ENCODE data around the gene TMEM87B. TPM values are rescaled to one million over a fixed set of nuclear protein-coding genes. Genes with fewer than 3 reads are reported as not detected.

Gene TMEM87B
- total RNA-seq, 1 donor from 2014 or later, result 5.7 TPM

DNA sequence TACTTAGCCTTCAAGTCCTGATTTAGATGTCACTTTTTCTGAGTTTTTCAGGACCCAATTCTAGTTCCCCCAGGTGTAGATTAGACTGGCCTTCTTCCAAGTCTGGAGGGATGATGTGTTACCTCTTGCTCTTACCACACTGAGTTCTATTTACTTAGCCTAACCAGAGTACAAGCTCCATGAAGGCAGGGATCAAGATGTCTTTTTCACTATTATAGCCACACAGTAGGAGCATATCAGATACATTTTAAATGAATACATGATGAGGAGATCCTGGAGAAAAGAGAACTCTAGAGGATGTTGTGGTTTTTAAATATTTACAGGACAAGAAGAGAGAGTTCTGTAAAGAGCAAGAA lies 30.3 kb downstream of the TMEM87B start:
- TF ChIP-seq CTCF (IDR thresholded peaks at IDR 0.05; ENCODE audit: borderline replicate concordance), result no peak
- no peaks in the 10 kb centered on the region for H3K27me3 ChIP-seq (ENCODE audit: low read depth)
- intact Hi-C loops (cut with micrococcal nuclease), result no loop called here
- no peak overlapping the region for H3K4me3 ChIP-seq
- no peaks in the 10 kb centered on the region for H3K4me1 ChIP-seq
- no peak for DNase-seq
- H3K9me3 ChIP-seq (replicated peaks), result no peaks in the 10 kb centered on the region
- H3K36me3 ChIP-seq, result peaks cover 88% of the 10 kb centered on the region
- no peak overlapping the region for H3K27ac ChIP-seq (replicated peaks)

DNA sequence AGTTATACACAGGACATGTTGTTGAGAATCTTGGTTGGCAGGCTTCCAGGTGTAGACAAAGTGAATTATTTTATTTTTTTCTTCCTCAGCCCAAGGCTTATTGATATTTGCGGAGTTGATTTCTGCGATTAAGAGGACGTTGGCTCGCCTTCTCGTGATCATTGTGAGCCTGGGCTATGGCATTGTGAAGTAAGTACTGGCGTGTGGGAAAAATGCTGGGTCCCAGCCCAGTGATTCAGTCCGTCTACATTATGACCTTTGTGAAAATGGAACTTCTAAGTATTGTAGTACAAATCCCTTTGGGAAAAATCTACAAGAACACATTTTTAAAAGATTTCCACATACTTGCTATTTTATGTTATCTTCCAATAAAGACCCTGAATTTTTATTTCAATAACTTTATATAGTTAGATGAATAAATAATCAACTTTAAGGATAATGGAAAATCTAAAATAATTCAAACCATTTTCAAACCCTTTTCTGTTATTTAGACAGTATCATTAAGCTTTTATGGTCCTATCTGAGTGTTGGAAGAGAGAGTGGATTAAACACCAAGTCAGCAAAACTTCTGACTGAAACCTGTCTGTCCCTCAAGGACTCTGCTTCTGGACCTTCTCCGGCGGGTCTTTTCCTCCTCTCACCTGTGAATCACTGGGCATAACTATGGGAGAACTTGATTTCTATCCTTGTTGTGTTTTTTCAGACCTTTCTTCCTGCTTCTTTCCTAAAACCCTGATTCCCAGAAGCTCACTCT lies 31.0 kb downstream of the TMEM87B start:
- H3K36me3 ChIP-seq, result peaks cover 92% of the 10 kb centered on the region
- no peak overlapping the region for H3K4me3 ChIP-seq
- no peaks in the 10 kb centered on the region for H3K4me1 ChIP-seq
- no peaks in the 10 kb centered on the region for H3K9me3 ChIP-seq (replicated peaks)
- no peak overlapping the region for H3K27ac ChIP-seq (replicated peaks)
- intact Hi-C loops (cut with micrococcal nuclease), result no loop called here
- H3K27me3 ChIP-seq (ENCODE audit: low read depth), result no peaks in the 10 kb centered on the region
- TF ChIP-seq CTCF (IDR thresholded peaks at IDR 0.05; ENCODE audit: borderline replicate concordance), result no peak
- DNase-seq, result no peak

DNA sequence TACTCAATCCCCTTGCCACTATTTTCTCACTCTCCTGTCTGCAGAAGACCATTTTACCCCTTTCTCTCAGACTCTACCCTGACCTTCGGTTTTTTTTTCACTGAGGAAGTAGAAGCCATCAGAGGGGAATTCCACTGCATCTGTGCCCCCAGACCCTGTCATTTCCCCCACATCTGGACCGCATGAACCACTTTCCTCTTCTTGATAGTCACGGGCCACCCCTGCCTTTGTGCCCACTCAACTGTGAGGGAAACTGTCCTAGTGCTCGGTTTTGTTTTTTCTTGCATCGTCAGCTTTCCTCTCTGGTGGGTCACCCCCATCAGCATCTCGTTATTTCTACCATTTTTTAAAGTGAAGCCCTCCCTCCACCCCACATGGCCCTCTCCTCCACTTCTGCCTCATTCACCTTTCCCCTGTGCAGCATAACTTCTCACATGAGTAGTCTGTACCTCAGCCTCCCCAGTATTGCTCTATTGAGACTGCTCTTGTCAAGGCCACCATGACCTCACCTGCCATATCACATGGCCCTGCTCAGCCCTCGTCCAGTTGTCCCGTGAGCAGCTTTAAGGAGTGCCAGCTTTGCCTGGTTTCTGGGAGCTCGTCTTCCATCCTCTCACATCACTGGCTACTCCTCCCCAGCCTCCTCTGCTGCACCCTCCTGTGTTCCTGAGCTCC lies 32.4 kb downstream of the TMEM87B start:
- Histone ChIP-seq H3K9me3 (replicated peaks) (no peaks in the 10 kb centered on the region), H3K4me3 (no peak overlapping the region), H3K4me1 (no peaks in the 10 kb centered on the region), H3K27ac (replicated peaks) (no peak overlapping the region), H3K27me3 (ENCODE audit: low read depth) (no peaks in the 10 kb centered on the region), H3K36me3 (peaks cover 90% of the 10 kb centered on the region)
- TF ChIP-seq CTCF (IDR thresholded peaks at IDR 0.05; ENCODE audit: borderline replicate concordance), result no peak
- DNase-seq, result no peak
- intact Hi-C loops (cut with micrococcal nuclease), result no loop called here

GRCh38 chr2:112089375-112089774 lies 34.3 kb downstream of the TMEM87B start:
- no peak for TF ChIP-seq CTCF (IDR thresholded peaks at IDR 0.05; ENCODE audit: borderline replicate concordance)
- H3K36me3 ChIP-seq, result peaks cover 74% of the 10 kb centered on the region
- no peaks in the 10 kb centered on the region for H3K4me1 ChIP-seq
- H3K9me3 ChIP-seq (replicated peaks), result no peaks in the 10 kb centered on the region
- no peaks in the 10 kb centered on the region for H3K27me3 ChIP-seq (ENCODE audit: low read depth)
- H3K27ac ChIP-seq (replicated peaks), result no peak overlapping the region
- DNase-seq, result no peak
- intact Hi-C loops (cut with micrococcal nuclease), result no loop called here
- H3K4me3 ChIP-seq, result no peak overlapping the region

- H3K27me3 ChIP-seq (ENCODE audit: low read depth), result no peaks in the 10 kb centered on the region
- no peaks in the 10 kb centered on the region for H3K9me3 ChIP-seq (replicated peaks)
- H3K27ac ChIP-seq (replicated peaks), result no peak overlapping the region
- no peak for TF ChIP-seq CTCF (IDR thresholded peaks at IDR 0.05; ENCODE audit: borderline replicate concordance)
- peaks cover 64% of the 10 kb centered on the region for H3K36me3 ChIP-seq
- no peak for DNase-seq
- intact Hi-C loops (cut with micrococcal nuclease), result no loop called here
- no peak overlapping the region for H3K4me3 ChIP-seq
- H3K4me1 ChIP-seq, result no peaks in the 10 kb centered on the region
These were observed 37.4 kb downstream of the TMEM87B start for GRCh38 chr2:112092286-112093041.
